Bronchial epithelial cell (primary cell): Measurements from ENCODE around the gene MYO1E. TPM values are rescaled to one million over a fixed set of nuclear protein-coding genes. Genes with fewer than 3 reads are reported as not detected.

ENCODE experiments used
- DNase-seq: peaks from one replicate; pipeline ENCODE4 v3.0.0-alpha.2; 2010; ENCODE audit warnings: low read depth
- FAIRE-seq: peaks from 2 replicates; lab custom pipeline; 2011; peaks lifted over from hg19 to GRCh38; lab: Jason Lieb, UNC
- H3K27me3 ChIP-seq: 2 replicates; pipeline ENCODE4 v1.5.1; 2011; ENCODE audit warnings: low read length; ENCODE audit not compliant: control insufficient read depth, insufficient read depth
- H3K36me3 ChIP-seq: 2 replicates; pipeline ENCODE4 v1.5.1; 2011; ENCODE audit warnings: low read length; ENCODE audit not compliant: control insufficient read depth, insufficient read depth
- H3K4me3 ChIP-seq: 2 replicates; pipeline ENCODE4 v1.5.1; 2011; ENCODE audit warnings: mild to moderate bottlenecking, low read depth, low read length, control low read depth
- total RNA-seq: library from RNA; depleted of rRNA; stranded (reverse); fragments of >200 nt; gene quantifications from 2 replicates; pipeline ENCODE4 v1.2.1, GENCODE V29; 2014
- TF ChIP-seq, protein P1 (sequence below): IDR thresholded peaks from 2 replicates; pipeline ENCODE4 v1.5.1; 2011; ENCODE audit warnings: mild to moderate bottlenecking, moderate library complexity, low read length, control low read depth, inconsistent platforms; ENCODE audit not compliant: insufficient read depth, severe bottlenecking

Gene MYO1E
- total RNA-seq, 1 donor from 2014 or later = 71.9 TPM

DNA sequence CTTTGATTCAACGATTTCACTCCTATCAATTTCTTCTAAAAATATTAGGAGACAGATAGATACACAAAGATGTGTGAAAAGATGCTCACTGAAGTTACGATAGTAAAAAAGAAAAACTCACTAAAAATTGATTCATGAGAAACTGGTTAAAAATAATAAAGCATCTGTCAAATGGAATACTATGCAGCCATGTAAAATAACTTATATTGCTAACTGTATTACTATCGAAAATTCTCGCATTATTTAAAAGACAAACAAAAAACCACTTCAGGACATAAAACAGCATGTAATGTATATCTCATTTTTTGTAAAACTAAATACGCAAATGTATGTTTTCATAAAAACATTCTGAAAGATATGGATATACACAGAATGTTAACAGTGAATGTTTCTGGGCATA lies 199.5 kb downstream of the MYO1E start:
- FAIRE-seq (no peak), DNase-seq (no peak)
- Histone ChIP-seq H3K4me3 (no peak overlapping the region), H3K27me3 (no peaks in the 10 kb centered on the region), H3K36me3 (peaks cover 6% of the 10 kb centered on the region)
- TF ChIP-seq, protein P1, sequence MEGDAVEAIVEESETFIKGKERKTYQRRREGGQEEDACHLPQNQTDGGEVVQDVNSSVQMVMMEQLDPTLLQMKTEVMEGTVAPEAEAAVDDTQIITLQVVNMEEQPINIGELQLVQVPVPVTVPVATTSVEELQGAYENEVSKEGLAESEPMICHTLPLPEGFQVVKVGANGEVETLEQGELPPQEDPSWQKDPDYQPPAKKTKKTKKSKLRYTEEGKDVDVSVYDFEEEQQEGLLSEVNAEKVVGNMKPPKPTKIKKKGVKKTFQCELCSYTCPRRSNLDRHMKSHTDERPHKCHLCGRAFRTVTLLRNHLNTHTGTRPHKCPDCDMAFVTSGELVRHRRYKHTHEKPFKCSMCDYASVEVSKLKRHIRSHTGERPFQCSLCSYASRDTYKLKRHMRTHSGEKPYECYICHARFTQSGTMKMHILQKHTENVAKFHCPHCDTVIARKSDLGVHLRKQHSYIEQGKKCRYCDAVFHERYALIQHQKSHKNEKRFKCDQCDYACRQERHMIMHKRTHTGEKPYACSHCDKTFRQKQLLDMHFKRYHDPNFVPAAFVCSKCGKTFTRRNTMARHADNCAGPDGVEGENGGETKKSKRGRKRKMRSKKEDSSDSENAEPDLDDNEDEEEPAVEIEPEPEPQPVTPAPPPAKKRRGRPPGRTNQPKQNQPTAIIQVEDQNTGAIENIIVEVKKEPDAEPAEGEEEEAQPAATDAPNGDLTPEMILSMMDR = no peak

DNA sequence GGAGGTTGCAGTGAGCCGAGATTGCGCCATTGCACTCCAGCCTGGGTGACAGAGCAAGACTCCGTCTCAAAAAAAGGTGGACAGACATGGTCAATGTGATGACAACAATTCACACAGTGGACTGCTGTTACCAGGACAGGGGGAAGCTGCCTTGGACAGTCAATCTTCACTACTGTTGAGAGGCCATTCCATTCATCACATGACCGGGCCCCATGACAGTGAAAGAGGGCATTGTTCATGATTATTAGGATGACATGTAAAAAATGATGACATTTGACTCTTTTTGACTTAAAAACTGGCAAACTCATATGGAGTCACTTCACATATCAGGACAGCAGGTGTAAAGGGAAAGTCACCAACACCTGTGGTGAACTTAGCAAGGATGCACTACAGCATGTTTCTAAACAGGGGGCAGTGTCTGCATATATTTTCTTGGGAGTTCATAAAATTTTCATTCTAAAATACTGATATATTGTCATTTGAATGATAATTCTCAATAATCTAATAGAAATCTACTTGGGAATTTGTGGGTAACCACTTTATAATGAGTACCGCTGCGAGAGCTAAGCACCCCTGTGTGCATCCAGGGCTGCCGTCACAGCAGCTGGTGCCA lies 200.3 kb downstream of the MYO1E start:
- TF ChIP-seq, protein P1 = no peak
- Histone ChIP-seq H3K4me3 (no peak overlapping the region), H3K27me3 (no peaks in the 10 kb centered on the region), H3K36me3 (peaks cover 6% of the 10 kb centered on the region)
- no peak for DNase-seq
- no peak for FAIRE-seq

DNA sequence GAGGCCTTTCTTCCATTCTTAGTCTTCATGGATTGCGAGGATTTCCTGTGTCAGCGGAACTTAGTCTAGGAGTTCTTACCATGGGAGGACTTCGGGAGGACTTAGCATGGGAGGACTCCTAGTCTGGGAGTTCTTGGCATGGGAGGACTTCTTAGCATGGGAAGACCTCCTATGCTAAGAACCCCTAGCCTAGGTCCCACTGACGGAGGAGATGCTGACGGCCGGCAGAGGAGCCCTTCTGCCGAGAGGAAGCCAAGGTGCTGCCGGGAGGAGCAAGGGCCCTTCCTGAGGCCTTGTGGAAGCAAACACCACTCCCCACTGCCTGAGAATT lies 201.6 kb downstream of the MYO1E start:
- H3K27me3 ChIP-seq = no peaks in the 10 kb centered on the region
- no peak for DNase-seq
- H3K36me3 ChIP-seq = peaks cover 6% of the 10 kb centered on the region
- FAIRE-seq = no peak
- TF ChIP-seq, protein P1 = no peak
- H3K4me3 ChIP-seq = no peak overlapping the region

DNA sequence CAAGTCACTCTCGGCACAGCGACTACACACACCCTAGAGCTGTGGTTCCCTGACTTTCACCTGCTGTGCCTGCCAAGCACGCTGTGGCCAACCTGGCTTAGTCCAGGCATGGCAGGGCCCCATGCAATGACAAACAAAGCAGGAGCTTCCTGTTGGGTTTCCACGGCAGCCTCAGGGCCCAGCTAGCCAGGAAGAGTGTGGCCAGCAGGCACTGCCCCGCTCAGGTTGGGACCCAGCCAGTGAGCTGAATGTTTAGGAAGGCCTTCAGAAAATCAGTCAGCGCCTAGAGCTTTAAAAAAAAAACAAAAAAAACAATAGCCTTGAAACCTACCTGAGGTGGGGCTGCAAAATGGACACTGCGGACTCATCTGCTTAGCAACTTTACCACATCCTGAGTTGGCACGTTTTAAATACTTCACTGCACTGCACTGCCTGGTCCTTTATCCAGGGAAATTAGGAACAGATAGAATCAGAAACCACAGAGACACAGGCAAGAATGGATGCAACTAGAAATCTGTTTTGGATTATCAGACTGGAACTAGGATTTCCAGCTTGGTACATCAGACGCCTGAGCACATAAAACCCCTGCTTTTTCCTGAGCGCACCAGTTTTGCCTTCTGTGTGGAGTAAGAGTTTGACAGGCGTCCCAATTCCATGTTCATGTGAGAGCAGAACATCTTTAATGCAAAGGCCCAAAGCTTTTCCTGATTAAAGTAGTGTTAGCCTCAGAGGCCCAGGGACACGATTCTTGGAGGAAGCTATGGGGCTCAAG lies 202.2 kb downstream of the MYO1E start:
- H3K4me3 ChIP-seq = no peak overlapping the region
- peaks cover 6% of the 10 kb centered on the region for H3K36me3 ChIP-seq
- peak; percentile 50 for FAIRE-seq
- TF ChIP-seq, protein P1 = no peak
- peak; percentile 76 for DNase-seq
- H3K27me3 ChIP-seq = no peaks in the 10 kb centered on the region

GRCh38 chr15:59169251-59169708 lies 203.4 kb downstream of the MYO1E start:
- Histone ChIP-seq H3K4me3 (no peak overlapping the region), H3K27me3 (no peaks in the 10 kb centered on the region), H3K36me3 (peaks cover 6% of the 10 kb centered on the region)
- FAIRE-seq (no peak), DNase-seq (peak; percentile 89)
- TF ChIP-seq, protein P1 = no peak
